A549 (cell line): ENCODE data around the gene PADI2. TPM values are rescaled to one million over a fixed set of nuclear protein-coding genes. Genes with fewer than 3 reads are reported as not detected.

ENCODE experiments used
- ATAC-seq, 2 experiments: fragments of 200-7000 bp in 1 of 2; fragments of >200 bp in 1 of 2; cut with Nextera tagmentation in 1 of 2; cut with Tn5 transposase in 1 of 2; 3 replicates each; pipeline versions ENCODE4 v1.8.0 to v1.9.1; 2018 to 2020; ENCODE audit warnings: mild to moderate bottlenecking in 1 of 2, moderate library complexity in 1 of 2
- CTCF ChIA-PET: fragments of 300-600 bp; sonication (Branson Sonifier 250); formaldehyde crosslinking; extraction: SDS; loops from one replicate; lab custom pipeline; 2021; ENCODE audit warnings: antibody characterized with exemption, inconsistent platforms; lab: Yijun Ruan, JAX
- POLR2A ChIA-PET: fragments of 350-600 bp; formaldehyde crosslinking; extraction: SDS; loops from one replicate; lab custom pipeline; 2021; ENCODE audit warnings: antibody characterized with exemption, inconsistent platforms; lab: Yijun Ruan, JAX
- DNase-seq, 2 experiments: peaks; one replicate each; pipeline versions ENCODE4 v3.0.0 to v3.0.0-alpha.2; 2011 to 2016; ENCODE audit warnings: low read depth in 1 of 2, low spot score in 1 of 2
- FAIRE-seq: peaks from 2 replicates; lab custom pipeline; 2011; peaks lifted over from hg19 to GRCh38; lab: Jason Lieb, UNC
- H3K27ac ChIP-seq, 2 experiments: fragments of >200 bp; sonication (Bioruptor Twin); formaldehyde crosslinking; 3 replicates each; pipeline ENCODE4 v1.5.1; 2016 to 2017
- H3K4me1 ChIP-seq: fragments of >200 bp; sonication (Bioruptor Twin); formaldehyde crosslinking; 3 replicates; pipeline ENCODE4 v1.6.1; 2016
- H3K4me2 ChIP-seq: fragments of >200 bp; sonication (Bioruptor Twin); formaldehyde crosslinking; 3 replicates; pipeline ENCODE4 v1.6.1; 2016
- H3K4me3 ChIP-seq: fragments of >200 bp; sonication (Bioruptor Twin); formaldehyde crosslinking; 3 replicates; pipeline ENCODE4 v1.5.1; 2016
- H3K9me3 ChIP-seq: fragments of >200 bp; sonication (Bioruptor Twin); formaldehyde crosslinking; 3 replicates; pipeline ENCODE4 v1.6.1; 2016
- BHLHE40 ChIP-seq: IDR thresholded peaks from 2 replicates; pipeline ENCODE4 v1.6.1; 2012; ENCODE audit warnings: low read depth, low read length, inconsistent platforms
- CBX2 ChIP-seq: fragments of 200-600 bp; sonication (generic); IDR thresholded peaks from 2 replicates; pipeline ENCODE4 v1.6.1; 2016; ENCODE audit warnings: low read depth, mild to moderate bottlenecking, borderline replicate concordance
- CBX8 ChIP-seq: fragments of 200-600 bp; sonication (generic); IDR thresholded peaks from 2 replicates; pipeline ENCODE4 v1.6.1; 2016
- CEBPB ChIP-seq, 2 experiments: fragments of >200 bp in 1 of 2; sonication (Bioruptor Twin) in 1 of 2; formaldehyde crosslinking in 1 of 2; IDR thresholded peaks; 2 replicates each; pipeline ENCODE4 v1.6.1; 2012 to 2016
- CHD2 ChIP-seq: fragments of 150-350 bp; IDR thresholded peaks from 2 replicates; pipeline ENCODE4 v1.6.1; 2014; ENCODE audit warnings: low read length; ENCODE audit not compliant: partially characterized antibody
- CHD4 ChIP-seq: fragments of 200-600 bp; sonication (generic); IDR thresholded peaks from 2 replicates; pipeline ENCODE4 v1.6.1; 2016; ENCODE audit warnings: antibody characterized with exemption, mild to moderate bottlenecking, borderline replicate concordance
- CTCF ChIP-seq: fragments of >200 bp; sonication (Bioruptor Twin); formaldehyde crosslinking; IDR thresholded peaks from 3 replicates; pipeline ENCODE4 v1.5.1; 2016
- EHMT2 ChIP-seq: fragments of 200-600 bp; sonication (generic); IDR thresholded peaks from 2 replicates; pipeline ENCODE4 v1.6.1; 2016; ENCODE audit warnings: antibody characterized with exemption, low read depth, mild to moderate bottlenecking, moderate library complexity
- ESRRA ChIP-seq: fragments of 150-350 bp; IDR thresholded peaks from 2 replicates; pipeline ENCODE4 v1.6.1; 2014; ENCODE audit warnings: mild to moderate bottlenecking, low read length, borderline replicate concordance
- FOXS1 ChIP-seq: fragments of 250-450 bp; sonication (Bioruptor Pico); IDR thresholded peaks from 2 replicates; pipeline ENCODE4 v1.5.0; 2020; ENCODE audit warnings: mild to moderate bottlenecking, moderate library complexity
- GATA3 ChIP-seq: IDR thresholded peaks from 2 replicates; pipeline ENCODE4 v1.6.1; 2012; ENCODE audit warnings: borderline replicate concordance
- HES2 ChIP-seq: fragments of >200 bp; sonication (Bioruptor Twin); formaldehyde crosslinking; IDR thresholded peaks from 2 replicates; pipeline ENCODE4 v1.6.1; 2016
- HOXA7 ChIP-seq: fragments of 250-450 bp; sonication (Bioruptor Pico); IDR thresholded peaks from 2 replicates; pipeline ENCODE4 v1.5.0; 2020; ENCODE audit warnings: mild to moderate bottlenecking, moderate library complexity
- HOXB13 ChIP-seq: fragments of 250-450 bp; sonication (Bioruptor Pico); IDR thresholded peaks from 2 replicates; pipeline ENCODE4 v1.5.0; 2020; ENCODE audit warnings: low read depth, mild to moderate bottlenecking, moderate library complexity
- JUNB ChIP-seq: fragments of >200 bp; sonication (Bioruptor Twin); formaldehyde crosslinking; IDR thresholded peaks from 2 replicates; pipeline ENCODE4 v1.6.1; 2016
- KDM1A ChIP-seq: fragments of 200-600 bp; sonication (generic); IDR thresholded peaks from 2 replicates; pipeline ENCODE4 v1.6.1; 2016; ENCODE audit warnings: low read depth, mild to moderate bottlenecking
- KDM5A ChIP-seq: fragments of 200-600 bp; sonication (generic); IDR thresholded peaks from 2 replicates; pipeline ENCODE4 v1.6.1; 2016; ENCODE audit warnings: antibody characterized with exemption, mild to moderate bottlenecking
- MAZ ChIP-seq: fragments of 150-350 bp; IDR thresholded peaks from 2 replicates; pipeline ENCODE4 v1.6.1; 2014; ENCODE audit warnings: antibody characterized with exemption, low read depth, low read length, borderline replicate concordance
- NFE2L2 ChIP-seq: fragments of 150-350 bp; conservative IDR thresholded peaks from 2 replicates; pipeline ENCODE4 v1.6.1; 2014; ENCODE audit warnings: low read length
- NPAS2 ChIP-seq: fragments of 250-450 bp; sonication (Bioruptor Pico); IDR thresholded peaks from 2 replicates; pipeline ENCODE4 v1.8.0; 2022; ENCODE audit warnings: mild to moderate bottlenecking, moderate library complexity, borderline replicate concordance
- PBX3 ChIP-seq: IDR thresholded peaks from 2 replicates; pipeline ENCODE4 v1.6.1; 2012
- POLR2A ChIP-seq: IDR thresholded peaks from 2 replicates; pipeline ENCODE4 v1.6.1; 2012; ENCODE audit warnings: mild to moderate bottlenecking, low read length
- RAD21 ChIP-seq, 2 experiments: fragments of >200 bp in 1 of 2; sonication (Bioruptor Twin) in 1 of 2; formaldehyde crosslinking in 1 of 2; IDR thresholded peaks in 1 of 2; conservative IDR thresholded peaks in 1 of 2; 2 replicates in 1 of 2; 3 replicates in 1 of 2; pipeline ENCODE4 v1.6.1; 2012 to 2018; ENCODE audit warnings: inconsistent platforms in 1 of 2
- RARB ChIP-seq: fragments of 250-450 bp; sonication (Bioruptor Pico); IDR thresholded peaks from 2 replicates; pipeline ENCODE4 v1.8.0; 2021; ENCODE audit warnings: mild to moderate bottlenecking, moderate library complexity
- RFX5 ChIP-seq: fragments of 450-650 bp; IDR thresholded peaks from 2 replicates; pipeline ENCODE4 v1.7.1; 2014; ENCODE audit warnings: antibody characterized with exemption, mild to moderate bottlenecking, moderate library complexity
- TP53 ChIP-seq: fragments of 250-450 bp; sonication (Bioruptor Pico); IDR thresholded peaks from 2 replicates; pipeline ENCODE4 v1.5.0; 2021; ENCODE audit warnings: mild to moderate bottlenecking, moderate library complexity
- USF2 ChIP-seq: fragments of 450-650 bp; IDR thresholded peaks from 2 replicates; pipeline ENCODE4 v1.6.1; 2014; ENCODE audit warnings: antibody characterized with exemption
- ZSCAN20 ChIP-seq: fragments of 250-450 bp; sonication (Bioruptor Pico); IDR thresholded peaks from 2 replicates; pipeline ENCODE4 v1.8.0; 2022; ENCODE audit warnings: mild to moderate bottlenecking, moderate library complexity
- WGBS: methylation state at CpG from one replicate; pipeline ENCODE4 v1.1.6; 2017; ENCODE audit errors: missing lambda C conversion rate; 5-methylcytosine and 5-hydroxymethylcytosine counted together
- polyA plus RNA-seq, 4 experiments: library from polyadenylated mRNA; depleted of rRNA in 3 of 4; stranded (reverse); fragments of >200 nt; fragmentation: RNase III in 1 of 4; extraction: RNeasy Plus Mini Kit Qiagen cat#74134 plus additional on column Dnase treatment in 1 of 4; gene quantifications; 2 replicates in 3 of 4; 3 replicates in 1 of 4; pipeline ENCODE4 v1.2.3, GENCODE V29; 2011 to 2017

PADI2 gene
- polyA plus RNA-seq, 2 of the 4 experiments (the other 2 are of a cell fraction) = 1.1 to 1.3 TPM

GRCh38 chr1:17040135-17040534 is 79.1 kb downstream of the PADI2 start:
- H3K27ac ChIP-seq = no peak overlapping the region
- WGBS = 73% methylated on average over 1 of the region's 1 CpG
- ATAC-seq = no peak
- no peak for DNase-seq
- FAIRE-seq = no peak
- CTCF ChIA-PET = interaction anchor here (0.9 to 1.7 kb wide), 2 partner anchors 79 to 88 kb away, joined by 4 to 5 read pairs; no protein-coding TSS in a partner anchor
- H3K4me3 ChIP-seq = no peak overlapping the region
- H3K4me2 ChIP-seq = no peak overlapping the region
- no peaks in the 10 kb centered on the region for H3K4me1 ChIP-seq
- POLR2A ChIA-PET = no interaction called here
- H3K9me3 ChIP-seq = no peaks in the 10 kb centered on the region
- TF ChIP-seq KDM5A (no peak), USF2 (no peak), EHMT2 (no peak), CBX2 (no peak), HES2 (no peak), CTCF (no peak), HOXA7 (no peak), TP53 (CRISPR knock-in tag) (no peak), GATA3 (no peak), CHD2 (no peak), ZSCAN20 (no peak), MAZ (no peak), HOXB13 (CRISPR knock-in tag) (no peak), NPAS2 (CRISPR knock-in tag) (no peak), CBX8 (no peak)

GRCh38 chr1:17039522-17039921 is 79.7 kb downstream of the PADI2 start:
- Histone ChIP-seq H3K27ac (no peak overlapping the region), H3K9me3 (no peaks in the 10 kb centered on the region)
- ATAC-seq (no peak), FAIRE-seq (no peak)
- WGBS = 93% methylated on average over 2 of the region's 2 CpGs
- CTCF ChIA-PET = interaction anchor here (1.7 kb wide), 1 partner anchor 87 kb away, joined by 5 read pairs; no protein-coding TSS in a partner anchor
- POLR2A ChIA-PET = no interaction called here
- no peak for TF ChIP-seq RAD21 (conservative IDR thresholded peaks at IDR 0.05 in 1 of 2, IDR thresholded peaks at IDR 0.05 in 1 of 2)
- TF ChIP-seq FOXS1 = no peak
- TF ChIP-seq MAZ = no peak
- TF ChIP-seq KDM5A = no peak
- TF ChIP-seq KDM1A = no peak
- TF ChIP-seq RARB (CRISPR knock-in tag) = no peak
- TF ChIP-seq CBX8 = no peak
- TF ChIP-seq PBX3 = no peak
- no peak for TF ChIP-seq GATA3
- no peak for TF ChIP-seq CBX2
- no peak for TF ChIP-seq RFX5
- TF ChIP-seq NFE2L2 = no peak
- no peak for TF ChIP-seq CHD4
- TF ChIP-seq POLR2A = no peak
- TF ChIP-seq JUNB = no peak
- TF ChIP-seq HOXB13 (CRISPR knock-in tag) = no peak
- TF ChIP-seq CEBPB (IDR thresholded peaks at IDR 0.05) = no peak
- no peak for TF ChIP-seq BHLHE40
- TF ChIP-seq ZSCAN20 = no peak
- TF ChIP-seq ESRRA = no peak
- TF ChIP-seq, all 56 proteins: peak for 0
- H3K4me1 ChIP-seq = no peaks in the 10 kb centered on the region
- no peak overlapping the region for H3K4me3 ChIP-seq
- DNase-seq = no peak
- no peak overlapping the region for H3K4me2 ChIP-seq
